KG1 (cell line): ENCODE data around the gene ZNF618.

Experiments used
- DNase-seq: peaks from one replicate; lab custom pipeline; 2025; lab: John Stamatoyannopoulos, UW

ZNF618 gene

DNA sequence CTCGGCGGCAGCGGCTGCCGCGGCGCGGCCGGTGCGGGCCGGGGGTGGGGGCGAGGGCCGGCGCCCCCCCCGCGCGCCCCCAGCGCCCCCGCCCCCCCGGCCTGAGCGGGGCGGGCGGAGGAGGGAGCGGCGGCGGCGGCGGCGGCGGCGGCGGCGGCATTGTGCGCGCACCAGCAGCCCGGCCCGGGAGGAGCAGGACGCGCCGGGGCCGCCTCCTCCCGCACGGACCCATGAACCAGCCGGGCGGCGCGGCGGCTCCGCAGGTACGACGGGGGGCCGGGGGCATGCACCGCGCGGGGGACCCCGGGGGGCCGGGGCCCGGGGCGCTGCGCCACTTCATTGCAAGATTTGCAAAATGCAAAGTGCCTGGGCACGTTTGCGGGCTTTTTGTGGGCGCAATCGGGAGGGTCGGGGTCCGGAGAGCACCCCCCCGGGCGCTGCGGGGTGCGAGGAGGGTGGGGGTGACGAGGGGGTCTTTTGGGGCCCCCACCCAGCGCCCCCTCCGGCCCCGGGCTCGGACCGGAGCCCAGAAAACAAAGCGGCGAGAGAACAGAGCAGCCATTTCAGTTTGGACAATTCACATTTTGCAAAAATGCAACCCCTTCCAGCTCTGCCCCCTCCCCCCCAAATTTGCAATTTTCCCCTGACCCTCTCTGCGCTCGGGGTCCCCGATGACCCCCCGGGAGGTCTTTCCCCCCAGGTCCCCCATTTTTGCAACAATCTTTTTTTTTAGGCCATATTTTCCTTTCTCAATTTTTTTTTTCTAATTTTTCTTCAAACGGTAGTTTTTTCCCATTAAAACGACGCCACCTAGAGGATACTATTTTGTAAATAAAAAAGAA, at the start of gene ZNF618:
TSS of gene ZNF618 (plus strand) at position 159 of the 842 bp plus-strand sequence. CDS start at position 231, 72 bp downstream.
- peak; percentile 21 for DNase-seq

DNA sequence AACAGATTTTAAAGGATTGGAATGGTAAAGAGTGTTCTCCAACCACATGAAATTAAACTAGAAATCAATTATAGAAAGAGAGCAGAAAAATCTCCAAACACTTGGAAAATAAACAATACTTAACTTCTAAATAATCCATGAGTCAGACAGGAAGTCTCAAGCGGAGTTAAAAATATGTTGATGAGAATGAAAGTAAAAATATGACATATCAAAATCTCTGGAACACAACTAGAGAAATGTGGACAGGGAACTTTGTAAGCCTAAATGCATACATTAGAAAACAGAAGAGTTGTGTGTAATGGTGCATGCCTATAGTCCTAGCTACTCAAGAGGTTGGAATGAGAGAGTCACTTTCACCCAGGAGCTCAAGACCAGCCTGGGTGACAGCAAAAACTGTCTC, 47.9 kb upstream of the ZNF618 start:
- no peak for DNase-seq

- no peak for DNase-seq
Observed at GRCh38 chr9:113837334-113837733, 38.8 kb upstream of the ZNF618 start.

GRCh38 chr9:113842086-113842485, 34.0 kb upstream of the ZNF618 start:
- no peak for DNase-seq

DNA sequence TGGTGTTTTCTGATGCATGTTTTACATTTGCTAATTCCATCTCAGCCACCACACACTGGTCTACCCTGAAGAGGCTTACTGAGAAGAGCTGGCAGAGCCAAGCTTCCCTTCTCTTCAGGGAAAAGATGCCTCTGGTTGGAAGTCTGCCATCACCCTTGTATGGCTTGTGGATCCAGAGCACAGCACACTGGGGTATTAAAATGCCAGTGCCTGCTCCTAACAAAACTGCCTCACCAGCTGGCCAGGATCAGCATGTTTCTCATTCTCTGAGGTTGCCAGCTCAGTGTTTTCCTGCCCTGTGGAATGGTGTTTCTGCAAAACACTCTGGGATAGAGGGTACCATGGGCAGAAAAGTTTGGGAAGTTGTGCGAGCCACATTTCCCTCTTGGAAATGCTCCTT, 31.6 kb upstream of the ZNF618 start:
- no peak for DNase-seq

GRCh38 chr9:113851359-113851758, 24.8 kb upstream of the ZNF618 start:
- no peak for DNase-seq

- no peak for DNase-seq
Observed at GRCh38 chr9:113851873-113852272, 24.2 kb upstream of the ZNF618 start.

DNA sequence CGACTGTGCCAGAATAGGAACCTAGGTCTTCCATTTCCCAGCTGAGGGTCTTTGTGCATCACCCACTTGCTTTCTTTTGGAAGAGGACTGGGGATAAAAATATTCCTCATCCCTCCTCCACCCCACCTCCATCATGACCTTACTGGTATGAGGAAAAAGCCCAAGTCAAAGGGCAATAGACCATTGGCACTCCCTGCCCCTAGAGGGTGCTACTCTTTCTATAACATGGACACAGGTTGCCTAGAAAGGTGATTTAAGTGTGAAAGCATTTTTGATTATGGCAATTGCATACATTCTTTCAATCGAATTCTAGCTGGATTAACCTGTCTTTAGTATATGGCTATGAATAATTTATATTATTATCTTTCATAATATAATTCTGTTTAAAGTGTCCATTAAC, 22.8 kb upstream of the ZNF618 start:
- DNase-seq: no peak

GRCh38 chr9:113854310-113854709, 21.8 kb upstream of the ZNF618 start:
- no peak for DNase-seq

DNA sequence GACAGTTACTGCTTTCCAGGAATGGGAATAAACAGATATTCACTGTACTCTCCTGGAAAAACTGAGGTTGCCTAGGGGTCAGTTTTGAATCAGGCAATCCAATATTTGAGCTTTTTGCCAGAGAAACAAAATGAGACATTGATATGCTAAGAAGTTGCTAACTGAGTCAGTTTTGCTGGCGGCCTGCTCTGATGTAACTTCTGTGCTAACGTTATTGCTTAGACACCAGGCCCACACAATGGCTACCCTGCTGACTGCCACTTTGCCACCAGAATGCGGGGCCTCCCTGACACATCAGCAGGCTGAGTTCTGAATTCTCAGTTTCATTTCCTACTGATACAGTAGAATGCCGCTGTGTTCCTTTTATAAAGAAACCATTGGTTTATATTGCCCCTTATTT, 18.2 kb upstream of the ZNF618 start:
- no peak for DNase-seq

GRCh38 chr9:113858282-113858681, 17.8 kb upstream of the ZNF618 start:
- no peak for DNase-seq

GRCh38 chr9:113863345-113863744, 12.8 kb upstream of the ZNF618 start:
- no peak for DNase-seq

- DNase-seq: no peak
Observed at GRCh38 chr9:113868501-113868900, 7.6 kb upstream of the ZNF618 start.

DNA sequence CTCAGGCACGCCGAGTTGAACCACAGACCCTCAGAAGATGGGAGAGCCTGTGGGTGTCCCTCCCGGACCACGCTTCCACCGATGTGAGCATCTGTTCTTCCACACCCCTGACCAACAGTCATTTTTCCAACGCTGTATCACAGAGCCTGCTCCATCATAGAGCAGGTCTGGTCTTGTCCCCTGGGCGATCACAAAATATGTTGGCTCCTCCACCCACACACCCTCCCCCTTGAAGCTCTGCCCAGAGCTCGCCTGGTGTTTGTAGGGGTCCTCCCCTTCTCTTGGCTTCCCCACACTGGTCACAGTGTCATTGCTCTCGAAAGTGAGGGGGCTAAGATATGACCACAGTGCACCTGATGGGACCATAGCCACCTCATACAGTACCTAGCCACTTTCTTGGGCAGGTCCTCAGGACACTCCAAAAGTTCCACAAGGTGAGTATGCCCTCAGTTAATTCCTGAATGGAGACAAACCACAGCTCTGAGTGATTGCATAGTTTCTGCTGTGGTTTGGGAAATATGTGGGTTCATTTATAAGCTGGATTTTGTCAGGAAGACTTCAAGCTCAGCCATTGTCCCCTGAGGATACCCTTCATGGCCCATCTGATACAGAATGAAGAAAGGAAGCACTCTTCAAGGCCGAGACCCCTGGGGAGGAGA, 3.5 kb upstream of the ZNF618 start:
- DNase-seq: no peak

GRCh38 chr9:113873446-113873845, 2.7 kb upstream of the ZNF618 start:
- no peak for DNase-seq

DNA sequence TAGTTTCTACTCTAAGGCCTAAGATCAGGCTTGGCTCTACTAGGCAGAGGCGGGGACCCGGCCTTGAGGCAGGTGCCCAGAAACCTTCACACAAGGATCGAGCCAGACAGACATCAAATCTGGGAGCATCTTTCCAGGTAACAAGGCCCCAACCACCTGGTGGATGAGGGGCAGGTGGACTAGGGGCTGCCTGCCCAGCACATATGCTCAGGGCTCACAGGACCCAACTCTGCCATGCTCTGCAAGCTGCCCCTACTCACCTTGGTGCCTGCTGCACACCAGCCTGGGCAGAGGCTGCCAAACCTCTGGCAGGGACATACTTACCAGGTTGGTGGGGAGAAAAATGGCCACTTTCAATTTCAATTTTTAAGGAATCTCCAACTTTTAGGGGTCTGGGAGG, 2.2 kb upstream of the ZNF618 start:
- no peak for DNase-seq

GRCh38 chr9:113875459-113876150, 504 bp upstream of the ZNF618 start:
- DNase-seq: no peak

DNA sequence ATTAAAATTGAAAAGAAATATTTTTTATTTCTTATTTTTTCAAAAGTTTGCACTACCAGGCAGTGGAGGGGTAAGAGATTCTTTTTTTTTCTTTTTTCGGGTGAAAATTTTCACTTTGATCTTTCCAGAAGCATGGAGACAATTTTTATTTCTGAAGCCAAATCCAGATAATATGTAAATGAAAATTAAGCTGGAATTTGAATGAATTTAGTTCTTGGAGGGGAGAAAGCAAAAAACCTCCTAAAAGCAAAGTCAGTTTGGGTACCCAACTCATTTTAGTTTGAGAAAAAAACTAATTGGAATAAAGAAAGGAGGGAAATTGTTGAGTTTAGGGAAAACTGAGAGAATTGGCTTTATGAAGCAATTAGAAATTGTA, 872 bp downstream of the ZNF618 start:
- DNase-seq: no peak

- DNase-seq: no peak
Observed at GRCh38 chr9:113879318-113879717, 3.2 kb downstream of the ZNF618 start.

DNA sequence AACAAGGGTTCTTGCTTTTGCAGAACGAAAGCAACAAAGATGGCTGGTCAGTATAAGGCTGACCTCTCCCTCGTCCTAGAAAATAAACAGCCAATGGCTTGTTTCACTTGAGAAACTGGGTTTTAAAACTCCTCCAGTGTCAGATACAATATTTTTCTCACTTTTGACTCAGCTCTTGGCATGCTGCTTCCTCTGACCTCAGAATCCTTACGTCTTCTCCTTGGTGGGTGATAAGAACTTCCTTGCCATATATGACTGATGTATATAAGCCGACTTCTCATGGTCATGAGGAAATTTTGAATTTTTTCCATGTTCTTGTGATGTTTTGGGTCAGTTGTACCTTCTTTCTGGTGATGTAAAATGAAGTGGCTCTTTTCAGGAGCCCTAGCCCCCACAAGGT, 3.8 kb downstream of the ZNF618 start:
- DNase-seq: no peak

DNA sequence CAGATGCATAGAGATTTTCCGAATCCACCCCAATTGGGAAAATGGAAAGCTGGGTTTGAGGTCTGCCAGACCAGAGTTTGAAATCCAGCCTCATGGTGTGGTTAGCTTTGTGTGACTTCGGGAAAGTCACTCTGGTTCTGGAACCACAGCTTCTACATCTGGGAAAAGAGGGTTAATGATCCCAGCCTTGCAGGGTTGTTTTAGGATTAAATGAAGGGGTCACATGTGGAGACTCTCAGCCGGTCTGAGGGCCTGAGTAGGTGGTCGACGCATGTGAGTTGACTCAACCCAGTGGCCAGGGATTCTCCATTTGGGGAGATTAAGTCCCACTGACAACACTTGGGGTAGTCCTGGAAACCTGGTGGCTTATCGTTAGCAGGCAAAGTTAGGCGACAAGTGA, 6.1 kb downstream of the ZNF618 start:
- DNase-seq: no peak

GRCh38 chr9:113882636-113883164, 6.6 kb downstream of the ZNF618 start:
- DNase-seq: no peak
